ENCODE measurements around the gene INHBC.

DNA sequence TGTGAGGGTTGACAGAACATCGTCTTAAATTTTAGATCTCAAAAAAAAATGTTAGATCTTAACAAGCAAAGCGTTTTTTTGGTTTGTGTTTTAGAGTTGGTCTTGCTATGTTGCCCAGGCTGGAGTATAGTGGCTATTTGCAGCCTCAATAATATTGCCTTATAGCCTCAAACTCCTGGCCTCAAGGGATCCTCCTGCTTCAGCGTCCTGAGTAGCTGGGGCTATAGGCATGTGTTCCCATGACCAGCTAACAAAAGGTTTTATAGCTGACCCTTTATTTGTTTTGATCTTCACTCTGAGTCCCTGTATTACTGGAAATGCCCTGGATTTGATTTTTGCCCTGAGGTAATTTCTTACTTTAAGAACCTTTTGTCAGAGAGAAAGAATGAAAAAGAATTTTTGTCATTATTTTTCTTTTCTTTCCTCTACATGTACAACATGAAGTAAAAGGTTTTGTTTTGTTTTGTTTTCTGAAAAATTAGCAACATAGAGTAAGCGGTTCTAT, 5.2 kb downstream of the INHBC start:
- TF ChIP-seq ZBTB21 (tag by site-specific recombination; IDR thresholded peaks at IDR 0.05) (no peak), ZNF114 (tag by site-specific recombination; IDR thresholded peaks at IDR 0.05) (no peak), HOXC10 (CRISPR knock-in tag; IDR thresholded peaks at IDR 0.05) (no peak), ZNF112 (tag by site-specific recombination; IDR thresholded peaks at IDR 0.05) (no peak), ZNF324 (tag by site-specific recombination; IDR thresholded peaks at IDR 0.05) (no peak), YY1 (tag by site-specific recombination; IDR thresholded peaks at IDR 0.05) (no peak), PRDM1 (tag by site-specific recombination; IDR thresholded peaks at IDR 0.05) (no peak), ZNF514 (tag by site-specific recombination; IDR thresholded peaks at IDR 0.05) (no peak)
- TF ChIP-seq, protein P1, sequence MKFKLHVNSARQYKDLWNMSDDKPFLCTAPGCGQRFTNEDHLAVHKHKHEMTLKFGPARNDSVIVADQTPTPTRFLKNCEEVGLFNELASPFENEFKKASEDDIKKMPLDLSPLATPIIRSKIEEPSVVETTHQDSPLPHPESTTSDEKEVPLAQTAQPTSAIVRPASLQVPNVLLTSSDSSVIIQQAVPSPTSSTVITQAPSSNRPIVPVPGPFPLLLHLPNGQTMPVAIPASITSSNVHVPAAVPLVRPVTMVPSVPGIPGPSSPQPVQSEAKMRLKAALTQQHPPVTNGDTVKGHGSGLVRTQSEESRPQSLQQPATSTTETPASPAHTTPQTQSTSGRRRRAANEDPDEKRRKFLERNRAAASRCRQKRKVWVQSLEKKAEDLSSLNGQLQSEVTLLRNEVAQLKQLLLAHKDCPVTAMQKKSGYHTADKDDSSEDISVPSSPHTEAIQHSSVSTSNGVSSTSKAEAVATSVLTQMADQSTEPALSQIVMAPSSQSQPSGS (tag by site-specific recombination; IDR thresholded peaks at IDR 0.05; ENCODE audit: low read depth), result no peak
